PC-3 (cell line): Measurements from ENCODE around the gene B3GAT1.

Source experiments
- CTCF ChIP-seq: fragments of 300-600 bp; sonication (generic); conservative IDR thresholded peaks from 2 replicates; pipeline ENCODE4 v1.5.1; 2017; ENCODE audit warnings: antibody characterized with exemption, low read depth, mild to moderate bottlenecking, low read length
- EZH2 ChIP-seq: fragments of 300-600 bp; sonication (generic); IDR thresholded peaks from one replicate; pipeline ENCODE4 v1.6.1; 2017; ENCODE audit warnings: antibody characterized with exemption, mild to moderate bottlenecking, low read length; ENCODE audit not compliant: unreplicated experiment

- TF ChIP-seq CTCF, result no peak
- no peak for TF ChIP-seq EZH2
These were observed 14.0 kb downstream of the B3GAT1 start for GRCh38 chr11:134398079-134398444.
